B cell (primary cell): ENCODE results near the gene TSPAN18. TPM values are rescaled to one million over a fixed set of nuclear protein-coding genes. Genes with fewer than 3 reads are reported as not detected.

Experiments used
- ATAC-seq: fragments of 200-7000 bp; cut with Tn5 transposase; one replicate; pipeline ENCODE4 v1.10.0; 2021; ENCODE audit warnings: low read depth, mild to moderate bottlenecking, moderate number of reproducible peaks, moderate library complexity
- CTCF ChIA-PET: fragments of 350-600 bp; sonication (Branson Sonifier 250); formaldehyde crosslinking; loops from one replicate; lab custom pipeline; 2021; ENCODE audit warnings: antibody characterized with exemption, inconsistent platforms; lab: Charles Lee
- POLR2A ChIA-PET: fragments of 350-600 bp; sonication (Branson Sonifier 250); formaldehyde crosslinking; loops from one replicate; lab custom pipeline; 2021; ENCODE audit warnings: antibody characterized with exemption; lab: Charles Lee
- DNase-seq: peaks from one replicate; pipeline ENCODE4 v3.0.0; 2013
- H2AFZ ChIP-seq: 2 replicates; pipeline ENCODE4 v1.6.1; 2012; ENCODE audit warnings: mild to moderate bottlenecking, low read depth, low read length; ENCODE audit not compliant: insufficient read depth, poor library complexity, severe bottlenecking
- H3K27ac ChIP-seq, 2 donors: 1 replicate in 1 of 2; 2 replicates in 1 of 2; pipeline ENCODE4 v1.5.1; 2012 to 2013; ENCODE audit warnings: low read length in 2 of 2, mild to moderate bottlenecking in 2 of 2, moderate library complexity in 1 of 2
- H3K27me3 ChIP-seq, 4 experiments: fragments of 200-600 bp in 1 of 4; sonication (generic) in 1 of 4; replicated peaks in 1 of 4; 1 replicate in 2 of 4; 2 replicates in 2 of 4; pipeline versions ENCODE4 v1.6.1 to v1.7.0; 2013 to 2016; ENCODE audit warnings: low read length in 3 of 4, mild to moderate bottlenecking in 2 of 4, mixed read lengths in 1 of 4, moderate library complexity in 1 of 4; ENCODE audit not compliant: insufficient read depth in 4 of 4, control insufficient read depth in 3 of 4; ENCODE audit errors: control extremely low read depth in 1 of 4
- H3K36me3 ChIP-seq, 2 experiments: replicated peaks in 1 of 2; 1 replicate in 1 of 2; 2 replicates in 1 of 2; pipeline versions ENCODE4 v1.6.1 to v1.7.1; 2013; ENCODE audit warnings: low read length in 1 of 2; ENCODE audit not compliant: insufficient read depth in 2 of 2, control insufficient read depth in 1 of 2; ENCODE audit errors: control extremely low read depth in 1 of 2, extremely low read depth in 1 of 2
- H3K4me1 ChIP-seq, 2 donors: fragments of 200-600 bp in 1 of 2; sonication (generic) in 1 of 2; 1 replicate in 1 of 2; 2 replicates in 1 of 2; pipeline versions ENCODE4 v1.5.1 to v1.6.1; 2013 to 2017; ENCODE audit warnings: low read length in 2 of 2; ENCODE audit not compliant: control insufficient read depth in 2 of 2, insufficient read depth in 2 of 2
- H3K4me2 ChIP-seq: replicated peaks from 2 replicates; pipeline ENCODE3; 2012; ENCODE audit warnings: mild to moderate bottlenecking, low read depth, low read length; ENCODE audit not compliant: poor library complexity, severe bottlenecking
- H3K4me3 ChIP-seq, 5 experiments: fragments of 200-600 bp in 1 of 5; sonication (generic) in 1 of 5; 1 replicate in 3 of 5; 2 replicates in 2 of 5; pipeline versions ENCODE4 v1.5.1 to v1.7.0; 2011 to 2016; ENCODE audit warnings: low read length in 4 of 5, mild to moderate bottlenecking in 4 of 5, low read depth in 2 of 5, control low read depth in 1 of 5, moderate library complexity in 1 of 5; ENCODE audit not compliant: insufficient read depth in 1 of 5; ENCODE audit errors: control extremely low read depth in 1 of 5, extremely low read depth in 1 of 5
- H3K79me2 ChIP-seq: fragments of 200-600 bp; sonication (generic); one replicate; pipeline ENCODE4 v1.6.0; 2016; ENCODE audit warnings: low read length; ENCODE audit not compliant: control insufficient read depth, insufficient read depth
- H3K9ac ChIP-seq: fragments of 200-600 bp; sonication (generic); 2 replicates; pipeline ENCODE4 v1.6.1; 2017; ENCODE audit warnings: mild to moderate bottlenecking, low read length, moderate library complexity
- H3K9me3 ChIP-seq, 3 donors: one replicate each; pipeline versions ENCODE4 v1.6.1 to v1.7.1; 2013; ENCODE audit warnings: low read length in 2 of 3; ENCODE audit not compliant: control insufficient read depth in 2 of 3, insufficient read depth in 1 of 3; ENCODE audit errors: control extremely low read depth in 1 of 3
- H4K20me1 ChIP-seq: 2 replicates; pipeline ENCODE4 v1.6.0; 2012; ENCODE audit warnings: mild to moderate bottlenecking, low read length; ENCODE audit not compliant: insufficient read depth, control insufficient read depth, poor library complexity, severe bottlenecking
- H3K27ac Mint-ChIP-seq: one replicate; pipeline ENCODE4 v1.8.0; 2021; ENCODE audit warnings: mixed read lengths
- H3K27me3 Mint-ChIP-seq: one replicate; pipeline ENCODE4 v1.8.0; 2021; ENCODE audit warnings: mixed read lengths
- H3K4me1 Mint-ChIP-seq: one replicate; pipeline ENCODE4 v1.8.0; 2021; ENCODE audit warnings: mixed read lengths
- H3K4me3 Mint-ChIP-seq: one replicate; pipeline ENCODE4 v1.8.0; 2021; ENCODE audit warnings: mixed read lengths
- H3K9me3 Mint-ChIP-seq: one replicate; pipeline ENCODE4 v1.8.0; 2022; ENCODE audit warnings: mixed read lengths; ENCODE audit not compliant: insufficient read depth
- EZH2 ChIP-seq: IDR thresholded peaks from 2 replicates; pipeline ENCODE4 v1.6.1; 2012; ENCODE audit warnings: borderline replicate concordance, low read depth, mild to moderate bottlenecking, moderate library complexity, low read length; ENCODE audit not compliant: insufficient read depth, poor library complexity, severe bottlenecking
- WGBS: methylation state at CpG from one replicate; pipeline ENCODE4 v1.1.5; 2013; ENCODE audit warnings: missing lambda C conversion rate; ENCODE audit not compliant: insufficient coverage; 5-methylcytosine and 5-hydroxymethylcytosine counted together
- intact Hi-C: fragments of 100-400 bp; cut with micrococcal nuclease; formaldehyde crosslinking; loops from one replicate; pipeline ENCODE4 v1.10.0; 2022
- polyA plus RNA-seq: library from polyadenylated mRNA; depleted of rRNA; stranded (reverse); fragments of >200 nt; gene quantifications from 2 replicates; pipeline ENCODE4 v1.2.3, GENCODE V29; 2012
- total RNA-seq, 2 donors: library from RNA; stranded (reverse); fragments of 120-200 nt in 1 of 2; gene quantifications; 1 replicate in 1 of 2; 2 replicates in 1 of 2; pipeline versions ENCODE4 v1.2.3 to v1.2.4, GENCODE V29; 2013 to 2022
- TF ChIP-seq, protein P1 (sequence below): fragments of 200-600 bp; IDR thresholded peaks from one replicate; pipeline ENCODE4 v1.8.0; 2022; ENCODE audit warnings: antibody characterized with exemption, mild to moderate bottlenecking

The TSPAN18 gene
- total and polyA plus RNA-seq, 2 donors (not counting 1 experiment from before 2014, with no cell fraction given), result 0.75 to 2.0 TPM

GRCh38 chr11:44865866-44866272, 139.1 kb downstream of the TSPAN18 start:
- ChIA-PET POLR2A (no interaction called here), CTCF (no interaction called here)
- Histone ChIP-seq H3K9me3 (peaks cover 0 to under 1% (median 0%) of the 10 kb centered on the region in 3 donors), H3K79me2 (no peaks in the 10 kb centered on the region), H3K4me1 (peaks cover 0 to 8% of the 10 kb centered on the region in 2 donors), H3K27ac (no peak overlapping the region), H3K36me3 (no peaks in the 10 kb centered on the region), H3K4me2 (no peak overlapping the region), H4K20me1 (no peaks in the 10 kb centered on the region), H3K4me3 (no peak overlapping the region), H3K9ac (no peak overlapping the region), H2AFZ (no peak overlapping the region), H3K27me3 (peaks cover 0 to 4% (median 0%) of the 10 kb centered on the region in 4 experiments)
- 97% methylated on average over 7 of the region's 7 CpGs for WGBS
- DNase-seq (no peak), ATAC-seq (no peak)
- TF ChIP-seq, protein P1, sequence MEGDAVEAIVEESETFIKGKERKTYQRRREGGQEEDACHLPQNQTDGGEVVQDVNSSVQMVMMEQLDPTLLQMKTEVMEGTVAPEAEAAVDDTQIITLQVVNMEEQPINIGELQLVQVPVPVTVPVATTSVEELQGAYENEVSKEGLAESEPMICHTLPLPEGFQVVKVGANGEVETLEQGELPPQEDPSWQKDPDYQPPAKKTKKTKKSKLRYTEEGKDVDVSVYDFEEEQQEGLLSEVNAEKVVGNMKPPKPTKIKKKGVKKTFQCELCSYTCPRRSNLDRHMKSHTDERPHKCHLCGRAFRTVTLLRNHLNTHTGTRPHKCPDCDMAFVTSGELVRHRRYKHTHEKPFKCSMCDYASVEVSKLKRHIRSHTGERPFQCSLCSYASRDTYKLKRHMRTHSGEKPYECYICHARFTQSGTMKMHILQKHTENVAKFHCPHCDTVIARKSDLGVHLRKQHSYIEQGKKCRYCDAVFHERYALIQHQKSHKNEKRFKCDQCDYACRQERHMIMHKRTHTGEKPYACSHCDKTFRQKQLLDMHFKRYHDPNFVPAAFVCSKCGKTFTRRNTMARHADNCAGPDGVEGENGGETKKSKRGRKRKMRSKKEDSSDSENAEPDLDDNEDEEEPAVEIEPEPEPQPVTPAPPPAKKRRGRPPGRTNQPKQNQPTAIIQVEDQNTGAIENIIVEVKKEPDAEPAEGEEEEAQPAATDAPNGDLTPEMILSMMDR, result no peak
- TF ChIP-seq EZH2, result no peak
- Mint-ChIP-seq H3K27me3 (no peaks in the 10 kb centered on the region), H3K9me3 (no peaks in the 10 kb centered on the region), H3K27ac (no peak overlapping the region), H3K4me1 (peaks cover 11% of the 10 kb centered on the region), H3K4me3 (no peak overlapping the region)
- intact Hi-C loops, result no loop called here

DNA sequence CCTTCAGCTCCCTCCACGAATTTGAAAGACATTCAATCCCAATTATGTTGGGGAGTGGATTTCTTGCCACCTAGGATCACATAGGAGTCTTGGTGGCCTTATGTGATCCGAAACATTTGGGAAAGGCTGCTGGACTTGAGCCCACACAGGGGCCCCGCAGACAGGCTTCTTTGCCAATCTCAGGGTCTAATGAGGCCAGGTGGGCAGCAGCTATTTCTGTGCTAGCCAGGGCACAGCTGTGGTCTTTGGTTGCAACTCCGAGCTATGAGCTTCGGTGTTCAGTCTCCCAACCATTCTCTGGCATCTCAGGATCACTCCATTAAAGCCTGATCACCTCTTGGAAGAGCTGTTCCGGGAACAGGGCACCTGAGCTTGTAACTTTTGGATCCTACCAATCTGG, 139.5 kb downstream of the TSPAN18 start:
- no peak overlapping the region for H3K9ac ChIP-seq
- peaks cover 0 to 4% (median 0%) of the 10 kb centered on the region in 4 experiments for H3K27me3 ChIP-seq
- no peak overlapping the region for H3K27ac ChIP-seq
- no peak for DNase-seq
- H3K27me3 Mint-ChIP-seq, result no peaks in the 10 kb centered on the region
- no peaks in the 10 kb centered on the region for H3K36me3 ChIP-seq
- POLR2A ChIA-PET, result no interaction called here
- WGBS, result 89% methylated on average over 4 of the region's 6 CpGs
- intact Hi-C loops, result no loop called here
- no peak overlapping the region for H2AFZ ChIP-seq
- no peaks in the 10 kb centered on the region for H3K79me2 ChIP-seq
- no peak overlapping the region for H3K27ac Mint-ChIP-seq
- TF ChIP-seq, protein P1, result no peak
- TF ChIP-seq EZH2, result no peak
- ATAC-seq, result no peak
- H3K4me1 Mint-ChIP-seq, result peaks cover 9% of the 10 kb centered on the region
- H3K4me3 Mint-ChIP-seq, result no peak overlapping the region
- H3K9me3 Mint-ChIP-seq, result no peaks in the 10 kb centered on the region
- CTCF ChIA-PET, result no interaction called here
- peaks cover 0 to 8% of the 10 kb centered on the region in 2 donors for H3K4me1 ChIP-seq
- H4K20me1 ChIP-seq, result no peaks in the 10 kb centered on the region
- H3K4me2 ChIP-seq, result no peak overlapping the region
- H3K9me3 ChIP-seq, result peaks cover 0 to 5% (median 0%) of the 10 kb centered on the region in 3 donors
- no peak overlapping the region for H3K4me3 ChIP-seq
